Gastroesophageal sphincter (tissue), 4 donors: ENCODE results near the gene RYR2. TPM values are rescaled to one million over a fixed set of nuclear protein-coding genes. Genes with fewer than 3 reads are reported as not detected.
A peak's percentile ranks its signal among the peaks of the same experiment; 100 is the strongest.

ENCODE experiments used
- ATAC-seq: fragments of 150-250 bp; one replicate; pipeline ENCODE4 v1.9.1; 2016; ENCODE audit warnings: mild to moderate bottlenecking, moderate library complexity
- H3K27ac ChIP-seq, 4 donors: fragments of 200-600 bp; sonication (generic) in 3 of 4; 1 replicate in 3 of 4; 2 replicates in 1 of 4; pipeline ENCODE4 v1.5.1; 2016 to 2019
- H3K27me3 ChIP-seq: fragments of 200-600 bp; sonication (generic); one replicate; pipeline ENCODE4 v1.5.1; 2019
- H3K36me3 ChIP-seq, 2 donors: fragments of 200-600 bp; sonication (generic); one replicate each; pipeline ENCODE4 v1.5.1; 2019; ENCODE audit warnings: control low read depth in 1 of 2
- H3K4me1 ChIP-seq, 3 donors: fragments of 200-600 bp; sonication (generic); 1 replicate in 2 of 3; 2 replicates in 1 of 3; pipeline ENCODE4 v1.5.1; 2016 to 2019; ENCODE audit warnings: control low read depth in 2 of 3
- H3K4me3 ChIP-seq, 2 donors: fragments of 200-600 bp; sonication (generic); one replicate each; pipeline ENCODE4 v1.5.1; 2019; ENCODE audit warnings: mild to moderate bottlenecking in 1 of 2, moderate library complexity in 1 of 2
- H3K9me3 ChIP-seq, 3 donors: fragments of 200-600 bp; sonication (generic); one replicate each; pipeline ENCODE4 v1.5.1; 2017 to 2019; ENCODE audit warnings: control low read depth in 2 of 3
- CTCF ChIP-seq, 4 experiments: fragments of 200-600 bp in 2 of 4; fragments of 450-650 bp in 2 of 4; sonication (generic) in 1 of 4; IDR thresholded peaks; one replicate each; pipeline ENCODE4 v1.5.1; 2017 to 2019; ENCODE audit warnings: antibody characterized with exemption in 4 of 4, mild to moderate bottlenecking in 2 of 4, moderate library complexity in 2 of 4
- EP300 ChIP-seq: sonication (generic); formaldehyde crosslinking; IDR thresholded peaks from one replicate; pipeline ENCODE4 v1.6.1; 2017; ENCODE audit warnings: antibody characterized with exemption, mild to moderate bottlenecking
- POLR2A ChIP-seq, 2 donors: fragments of 450-650 bp; IDR thresholded peaks; one replicate each; pipeline ENCODE4 v1.6.1; 2017; ENCODE audit warnings: antibody characterized with exemption in 2 of 2, mild to moderate bottlenecking in 2 of 2, moderate library complexity in 1 of 2
- POLR2AphosphoS5 ChIP-seq: sonication (generic); formaldehyde crosslinking; IDR thresholded peaks from one replicate; pipeline ENCODE4 v1.6.1; 2017; ENCODE audit warnings: antibody characterized with exemption
- WGBS, 2 donors: methylation state at CpG; one replicate each; pipeline ENCODE4 v1.1.5; 2018; ENCODE audit warnings: low coverage in 1 of 2; 5-methylcytosine and 5-hydroxymethylcytosine counted together
- total RNA-seq, 4 donors: library from RNA; depleted of rRNA; stranded (reverse); fragments of >200 nt; gene quantifications; one replicate each; pipeline ENCODE4 v1.1.0, GENCODE V29; 2016

The RYR2 gene
- total RNA-seq, 4 donors from 2014 or later = 27.4 to 78.8 (median 42.7) TPM

DNA sequence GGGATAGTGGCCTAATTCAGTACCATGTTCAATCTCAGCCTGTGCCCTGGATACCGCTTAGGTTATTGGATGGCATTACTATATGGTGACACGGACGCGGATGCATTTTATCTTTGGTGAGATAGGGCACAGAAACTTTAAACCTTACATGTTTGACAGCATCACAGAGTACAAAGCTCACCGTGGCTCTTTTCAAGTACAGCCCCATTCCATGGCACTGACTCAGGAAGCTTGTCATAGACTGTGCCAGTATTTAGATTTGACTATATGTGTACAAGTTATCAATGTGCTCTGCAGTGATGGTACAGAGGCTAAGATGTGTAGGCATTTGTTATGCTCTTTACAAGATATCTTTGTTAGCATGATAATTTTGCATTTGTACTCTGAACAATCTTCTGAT is 169.0 kb downstream of the RYR2 start:
- Histone ChIP-seq H3K27ac (no peak overlapping the region), H3K9me3 (no peaks in the 10 kb centered on the region), H3K4me1 (peaks cover 0 to 12% (median 3%) of the 10 kb centered on the region in 3 donors), H3K27me3 (no peaks in the 10 kb centered on the region), H3K4me3 (no peak overlapping the region), H3K36me3 (no peaks in the 10 kb centered on the region)
- ATAC-seq = no peak
- 14 to 47% methylated on average over 1 to 3 of the region's 5 CpGs for whole genome bisulfite sequencing, 2 donors
- no peak for TF ChIP-seq POLR2A (IDR thresholded peaks at IDR 0.05)
- TF ChIP-seq CTCF (IDR thresholded peaks at IDR 0.05) = no peak
- TF ChIP-seq POLR2AphosphoS5 = no peak
- no peak for TF ChIP-seq EP300

GRCh38 chr1:237211540-237211939 is 169.6 kb downstream of the RYR2 start:
- no peak for TF ChIP-seq CTCF (IDR thresholded peaks at IDR 0.05)
- Histone ChIP-seq H3K4me3 (no peak overlapping the region), H3K27me3 (no peaks in the 10 kb centered on the region), H3K4me1 (peaks cover 0 to 12% (median 3%) of the 10 kb centered on the region in 3 donors), H3K36me3 (no peaks in the 10 kb centered on the region), H3K9me3 (no peaks in the 10 kb centered on the region), H3K27ac (no peak overlapping the region)
- WGBS, 2 donors = 10 to 32% methylated on average over 2 of the region's 2 CpGs
- ATAC-seq = no peak

DNA sequence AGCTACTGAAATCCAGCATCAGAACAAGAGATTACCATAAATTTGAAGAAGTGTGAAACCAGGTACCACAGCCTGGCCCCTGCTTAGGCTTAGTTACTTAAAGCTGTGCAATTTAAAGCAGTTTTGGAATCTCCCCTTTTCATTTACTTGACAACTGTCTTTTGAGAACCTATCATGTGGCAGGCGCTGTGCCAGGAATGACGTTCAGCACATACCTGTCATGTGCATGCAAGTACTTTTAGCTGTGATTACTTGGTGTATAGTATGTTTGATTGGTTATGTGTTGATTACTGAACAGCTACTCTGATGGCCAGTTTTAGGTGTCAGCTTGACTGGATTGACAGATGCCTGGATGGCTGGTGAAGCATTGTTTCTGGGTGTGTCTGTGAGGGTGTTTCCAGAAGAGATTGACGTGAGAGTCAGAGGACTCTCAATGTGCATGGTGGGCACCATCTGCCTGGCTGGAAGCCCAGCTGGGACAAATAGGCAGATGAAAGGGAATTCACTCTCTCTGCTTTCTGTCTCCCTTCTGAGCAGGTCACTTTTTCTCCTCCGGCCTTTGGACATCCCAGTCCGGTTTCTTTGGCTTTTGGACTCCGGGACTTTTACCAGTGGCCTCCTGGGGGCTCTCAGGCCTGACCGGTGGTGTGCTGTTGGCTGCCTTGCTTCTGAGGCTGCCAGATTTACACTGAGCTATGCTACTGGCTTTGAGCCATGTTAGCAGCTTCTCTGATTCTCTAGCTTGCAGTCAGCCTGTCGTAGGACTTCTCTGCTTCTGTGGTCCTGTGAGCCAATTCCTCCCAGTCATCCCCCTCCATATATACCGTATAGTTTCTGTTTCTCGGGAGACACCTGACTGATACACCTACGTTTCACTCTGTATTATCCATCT is 178.0 kb downstream of the RYR2 start:
- H3K36me3 ChIP-seq = no peaks in the 10 kb centered on the region
- no peaks in the 10 kb centered on the region for H3K9me3 ChIP-seq
- peak overlapping the region in 3 of 4 donors; percentile 44 to 68 (median 66) for H3K27ac ChIP-seq
- no peaks in the 10 kb centered on the region for H3K27me3 ChIP-seq
- 18 to 26% methylated on average over 8 to 10 of the region's 11 CpGs for WGBS, 2 donors
- TF ChIP-seq POLR2A (IDR thresholded peaks at IDR 0.05) (no peak), CTCF (IDR thresholded peaks at IDR 0.05) (peak in 3 of 4 experiments; percentile 17 to 50 (median 18)), EP300 (no peak), POLR2AphosphoS5 (peak; percentile 36)
- peak; percentile 48 for ATAC-seq
- H3K4me3 ChIP-seq = no peak overlapping the region
- H3K4me1 ChIP-seq = peaks cover 3 to 35% (median 6%) of the 10 kb centered on the region in 3 donors

- TF ChIP-seq EP300 (no peak), POLR2A (IDR thresholded peaks at IDR 0.05) (no peak), POLR2AphosphoS5 (no peak), CTCF (IDR thresholded peaks at IDR 0.05) (no peak)
- Histone ChIP-seq H3K9me3 (no peaks in the 10 kb centered on the region), H3K27ac (no peak overlapping the region), H3K36me3 (no peaks in the 10 kb centered on the region), H3K27me3 (no peaks in the 10 kb centered on the region), H3K4me1 (peaks cover 3 to 49% (median 6%) of the 10 kb centered on the region in 3 donors), H3K4me3 (no peak overlapping the region)
- no peak for ATAC-seq
- 89 to 100% methylated on average over 2 of the region's 2 CpGs for WGBS, 2 donors
Observed at GRCh38 chr1:237223419-237223818, 181.4 kb downstream of the RYR2 start.
